Inflammatory macrophage treated with lipopolysaccharide for 4 hours (primary cell): ENCODE results near the gene FDPS.
A peak's percentile ranks its signal among the peaks of the same experiment; 100 is the strongest.
"Not testable (repeated sequence)": the region's sequence is repeated elsewhere in the genome, so short reads cannot be mapped to it uniquely, and the experiment has no call there.

Experiments used
- DNase-seq: peaks from one replicate; pipeline ENCODE4 v3.0.0-alpha.2; 2020

FDPS gene

GRCh38 chr1:155320661-155321617 lies 12.3 kb downstream of the FDPS start, which contains the start of gene RUSC1:
Gene RUSC1, plus strand, starts transcription at chr1:155320894. Its CDS starts 880 bp downstream, at chr1:155321774.
- peak; percentile 58 for DNase-seq

DNA sequence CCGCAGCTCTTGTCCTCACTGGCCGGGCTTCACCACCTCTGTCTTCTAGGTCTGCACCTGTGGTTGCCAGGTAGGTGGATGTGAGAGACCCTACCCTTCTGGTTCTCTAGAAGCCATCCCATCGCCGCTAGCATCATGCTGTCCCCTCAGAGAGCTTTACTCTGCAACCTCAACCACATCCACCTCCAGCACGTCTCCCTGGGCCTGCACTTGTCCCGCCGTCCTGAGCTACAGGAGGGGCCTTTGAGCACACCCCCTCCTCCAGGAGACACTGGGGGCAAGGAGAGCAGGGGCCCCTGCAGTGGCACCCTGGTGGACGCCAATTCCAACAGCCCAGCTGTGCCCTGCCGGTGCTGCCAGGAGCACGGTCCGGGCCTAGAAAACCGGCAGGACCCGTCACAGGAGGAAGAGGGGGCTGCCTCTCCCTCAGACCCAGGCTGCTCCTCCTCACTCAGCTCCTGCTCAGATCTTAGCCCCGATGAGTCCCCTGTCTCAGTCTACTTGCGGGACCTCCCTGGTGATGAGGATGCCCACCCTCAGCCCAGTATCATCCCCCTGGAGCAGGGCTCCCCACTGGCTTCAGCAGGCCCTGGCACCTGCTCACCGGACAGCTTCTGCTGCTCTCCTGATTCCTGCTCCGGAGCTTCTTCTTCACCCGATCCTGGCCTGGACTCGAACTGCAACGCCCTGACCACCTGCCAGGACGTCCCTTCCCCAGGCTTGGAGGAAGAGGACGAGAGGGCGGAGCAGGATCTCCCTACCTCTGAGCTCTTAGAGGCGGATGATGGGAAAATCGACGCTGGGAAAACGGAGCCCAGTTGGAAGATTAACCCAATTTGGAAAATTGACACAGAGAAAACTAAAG lies 13.2 kb downstream of the FDPS start:
- DNase-seq, result no peak

DNA sequence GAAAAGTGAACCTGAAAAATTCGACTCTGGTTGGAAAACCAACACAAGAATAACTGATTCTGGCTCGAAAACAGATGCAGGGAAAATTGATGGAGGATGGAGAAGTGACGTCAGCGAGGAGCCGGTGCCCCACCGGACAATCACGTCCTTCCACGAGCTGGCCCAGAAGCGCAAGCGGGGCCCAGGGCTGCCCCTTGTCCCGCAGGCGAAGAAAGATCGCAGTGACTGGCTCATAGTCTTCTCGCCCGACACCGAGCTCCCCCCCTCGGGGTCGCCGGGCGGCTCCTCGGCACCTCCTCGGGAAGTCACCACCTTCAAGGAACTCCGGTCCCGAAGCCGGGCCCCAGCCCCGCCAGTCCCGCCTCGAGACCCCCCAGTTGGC lies 13.9 kb downstream of the FDPS start:
- peak; percentile 35 for DNase-seq

GRCh38 chr1:155322953-155323728 lies 14.5 kb downstream of the FDPS start:
- DNase-seq, result peak; percentile 90

DNA sequence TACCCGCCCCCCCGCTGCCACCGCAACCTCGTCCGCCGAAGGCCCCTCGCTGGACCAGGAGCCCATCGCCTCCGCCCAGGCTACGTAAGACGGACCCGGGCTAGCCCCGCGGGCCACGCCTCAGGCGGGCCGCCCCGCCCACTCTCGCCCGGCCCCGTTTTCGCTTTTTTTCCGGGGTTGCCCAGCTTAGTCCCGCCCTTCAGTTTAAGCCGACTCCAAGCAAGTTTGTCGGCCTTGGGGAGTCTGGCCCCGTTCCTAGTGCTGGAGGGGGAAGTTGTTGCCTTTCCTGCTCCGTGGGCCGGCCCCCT lies 15.0 kb downstream of the FDPS start:
- peak; percentile 91 for DNase-seq

DNA sequence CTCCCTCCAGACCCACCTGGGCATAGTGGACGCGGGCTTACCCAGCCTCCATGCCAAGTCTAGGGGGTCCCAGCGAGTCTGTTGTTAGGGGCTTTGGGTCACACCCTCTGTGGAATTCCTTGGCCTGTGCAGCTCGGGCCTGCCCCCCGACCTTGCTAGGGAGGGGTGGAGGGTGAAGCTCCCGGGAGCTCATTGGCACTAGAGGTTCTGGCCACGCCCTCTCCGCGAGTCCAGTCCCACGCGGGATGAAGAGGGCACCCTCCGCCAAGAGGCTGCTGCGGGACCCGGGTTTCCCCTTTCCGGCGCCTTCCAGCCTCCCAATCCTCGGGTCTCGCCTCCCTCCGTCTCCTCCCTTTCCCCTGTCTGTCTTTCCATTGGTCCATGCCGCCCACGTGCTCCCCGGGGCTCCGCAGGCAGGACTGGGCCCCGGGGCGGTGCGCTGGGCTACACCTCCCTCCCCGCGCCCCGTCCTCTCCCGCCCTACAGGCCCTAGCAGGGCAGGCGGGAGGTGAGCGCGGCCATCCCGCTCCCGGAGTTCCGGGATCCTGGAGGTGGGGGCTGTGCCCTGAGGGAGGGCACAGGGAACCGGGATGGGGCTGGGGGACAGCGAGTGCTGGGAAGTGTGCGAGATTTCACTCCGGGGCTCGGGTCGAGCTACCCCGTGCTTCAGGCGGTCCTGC lies 15.5 kb downstream of the FDPS start:
- peak; percentile 99 for DNase-seq

DNA sequence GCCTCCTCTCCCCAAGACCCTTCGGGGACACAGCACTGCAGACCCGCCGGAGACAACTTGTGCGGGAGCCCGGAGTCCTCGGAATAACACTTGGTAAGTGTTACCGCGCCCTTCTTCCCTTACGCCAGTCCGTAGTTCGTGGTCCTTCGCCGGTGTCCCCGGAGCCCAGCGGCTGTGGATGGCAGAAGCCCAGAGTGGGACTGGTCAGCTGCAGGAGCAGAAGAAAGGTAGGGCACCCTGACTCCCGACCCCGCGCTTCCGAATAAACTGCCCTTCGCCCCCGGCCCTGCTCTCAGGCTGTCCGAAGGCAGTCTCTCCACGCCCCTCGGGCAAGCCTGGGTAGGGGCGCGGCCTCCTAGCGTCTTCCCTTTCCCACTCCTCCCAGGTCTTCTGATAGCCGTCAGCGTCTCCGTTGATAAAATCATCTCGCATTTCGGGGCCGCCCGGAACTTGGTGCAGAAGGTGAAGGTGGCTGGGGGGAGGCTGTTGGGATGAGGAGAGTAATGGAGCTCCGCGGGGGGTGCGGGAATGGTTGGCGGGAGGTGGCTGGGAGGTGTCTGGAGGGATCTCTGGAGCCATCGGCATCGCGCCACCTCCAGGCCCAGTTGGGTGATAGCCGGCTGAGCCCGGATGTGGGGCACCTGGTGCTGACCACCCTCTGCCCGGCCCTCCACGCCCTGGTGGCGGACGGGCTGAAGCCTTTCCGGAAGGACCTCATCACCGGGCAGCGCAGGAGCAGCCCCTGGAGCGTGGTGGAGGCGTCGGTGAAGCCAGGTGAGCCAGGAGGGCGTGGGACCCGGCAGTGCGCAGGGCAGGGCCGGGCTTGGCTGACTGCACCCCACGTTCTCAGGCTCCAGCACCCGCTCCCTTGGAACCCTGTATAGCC lies 16.3 kb downstream of the FDPS start:
- peak; percentile 40 for DNase-seq

GRCh38 chr1:155325603-155325893 lies 16.9 kb downstream of the FDPS start:
- DNase-seq, result no peak

DNA sequence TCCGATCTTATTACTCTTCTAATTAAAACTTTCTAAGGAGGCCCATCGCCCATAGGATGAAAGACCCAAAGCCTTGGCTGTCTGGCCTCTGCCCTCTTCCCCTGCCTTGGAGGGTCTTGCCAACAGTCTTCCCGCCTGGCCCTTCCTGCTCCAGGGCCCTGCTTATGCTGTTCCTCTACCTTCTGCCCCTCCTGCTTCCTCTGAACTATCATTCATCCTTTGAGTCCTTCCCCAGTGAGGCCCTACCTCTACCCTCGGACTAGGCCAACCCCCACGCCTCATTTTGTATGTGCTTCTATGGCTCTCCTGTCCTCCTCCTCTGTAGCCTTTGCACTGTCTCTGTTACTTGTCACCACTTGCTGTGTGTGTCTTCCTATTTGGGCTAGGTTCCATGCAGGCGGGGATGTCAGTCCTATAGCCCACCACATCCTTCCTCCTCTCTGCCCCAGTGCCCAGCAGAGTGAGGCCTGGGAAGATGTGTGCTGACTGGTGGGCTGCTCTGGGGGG lies 17.4 kb downstream of the FDPS start:
- no peak for DNase-seq

DNA sequence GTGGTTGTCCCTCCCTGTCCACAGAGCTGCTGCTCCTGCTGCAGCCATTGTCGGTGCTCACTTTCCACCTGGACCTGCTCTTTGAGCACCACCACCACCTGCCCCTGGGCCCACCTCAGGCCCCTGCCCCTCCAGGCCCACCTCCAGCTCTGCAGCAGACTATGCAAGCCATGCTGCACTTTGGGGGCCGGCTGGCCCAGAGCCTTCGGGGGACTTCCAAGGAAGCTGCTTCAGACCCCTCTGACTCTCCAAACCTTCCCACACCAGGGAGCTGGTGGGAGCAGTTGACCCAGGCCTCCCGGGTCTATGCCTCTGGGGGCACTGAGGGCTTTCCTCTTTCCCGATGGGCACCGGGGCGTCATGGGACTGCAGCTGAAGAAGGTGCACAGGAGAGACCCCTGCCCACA lies 18.0 kb downstream of the FDPS start:
- DNase-seq, result no peak

- no peak for DNase-seq
Observed at GRCh38 chr1:155327981-155328380, 19.3 kb downstream of the FDPS start.

DNA sequence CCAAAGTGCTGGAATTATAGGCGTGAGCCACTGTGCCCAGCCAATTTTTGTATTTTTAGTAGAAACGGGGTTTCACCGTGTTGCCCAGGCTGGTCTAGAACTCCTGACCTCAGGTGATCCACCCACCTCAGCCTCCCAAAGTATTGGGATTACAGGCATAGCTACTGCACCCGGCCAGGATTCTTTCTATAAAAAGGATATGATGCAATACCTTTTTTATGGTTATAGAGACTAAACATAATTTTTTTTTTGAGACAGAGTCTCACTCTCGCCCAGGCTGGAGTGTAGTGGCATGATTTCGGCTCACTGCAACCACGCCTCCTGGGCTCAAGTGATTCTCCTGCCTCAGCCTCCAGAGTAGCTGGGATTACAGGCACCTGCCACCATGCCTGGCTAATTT lies 20.2 kb downstream of the FDPS start:
- not testable (repeated sequence) for DNase-seq

DNA sequence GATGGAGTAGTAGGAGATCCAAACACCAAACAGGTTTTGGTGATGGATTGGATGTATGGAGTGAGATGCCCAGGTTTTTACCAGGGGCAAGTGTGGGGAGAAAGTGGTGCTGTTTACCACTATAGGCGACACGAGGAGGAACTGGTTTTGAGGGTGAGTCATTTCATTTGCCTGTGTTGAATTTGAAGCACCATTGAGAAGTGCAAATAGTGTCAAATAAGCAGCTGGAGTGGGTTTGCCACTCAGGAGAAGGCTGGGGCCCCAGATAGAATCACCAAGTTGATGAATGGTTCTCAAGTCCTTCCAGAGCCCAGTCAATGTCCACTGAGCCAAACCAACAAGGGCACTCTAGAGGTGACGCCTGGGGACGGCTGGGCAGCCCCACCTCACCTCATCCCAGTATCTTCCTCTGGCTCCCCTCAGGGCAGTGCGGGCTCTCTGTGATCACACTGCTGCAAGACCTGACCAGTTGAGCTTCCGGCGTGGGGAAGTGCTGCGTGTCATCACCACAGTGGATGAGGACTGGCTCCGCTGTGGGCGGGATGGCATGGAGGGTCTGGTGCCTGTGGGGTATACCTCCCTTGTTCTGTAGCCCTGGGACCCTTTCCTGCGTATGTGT lies 21.4 kb downstream of the FDPS start:
- DNase-seq, result no peak

GRCh38 chr1:155334962-155335361 lies 26.3 kb downstream of the FDPS start:
- no peak for DNase-seq

DNA sequence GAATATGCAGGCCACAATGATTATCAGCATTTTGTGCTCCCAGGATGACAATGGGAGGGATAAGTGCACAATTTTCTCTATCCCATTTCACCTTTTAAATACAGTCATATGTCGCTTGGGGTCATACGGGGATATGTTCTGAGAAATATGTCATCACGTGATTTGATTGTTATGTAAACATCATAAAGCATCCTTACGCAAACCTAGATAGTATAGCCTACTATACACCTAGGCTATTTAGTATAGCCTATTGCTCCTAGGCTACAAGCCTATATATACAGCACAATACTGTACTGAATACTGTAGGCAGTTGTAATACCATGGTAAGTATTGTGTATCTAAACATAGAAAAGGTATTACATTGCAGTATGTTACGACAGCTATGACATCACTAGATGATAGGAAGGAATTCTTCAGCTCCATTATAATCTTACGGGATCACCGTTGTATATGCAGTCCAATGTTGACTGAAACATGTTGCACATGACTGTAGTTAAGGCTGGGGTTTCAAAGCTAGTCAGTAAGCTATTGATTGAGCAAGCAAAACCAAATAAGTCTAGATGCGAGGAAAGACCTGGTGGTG lies 30.9 kb downstream of the FDPS start:
- no peak for DNase-seq

- no peak for DNase-seq
Observed at GRCh38 chr1:155342842-155343241, 34.2 kb downstream of the FDPS start.

- DNase-seq, result no peak
Observed at GRCh38 chr1:155352631-155353030, 44.0 kb downstream of the FDPS start.

DNA sequence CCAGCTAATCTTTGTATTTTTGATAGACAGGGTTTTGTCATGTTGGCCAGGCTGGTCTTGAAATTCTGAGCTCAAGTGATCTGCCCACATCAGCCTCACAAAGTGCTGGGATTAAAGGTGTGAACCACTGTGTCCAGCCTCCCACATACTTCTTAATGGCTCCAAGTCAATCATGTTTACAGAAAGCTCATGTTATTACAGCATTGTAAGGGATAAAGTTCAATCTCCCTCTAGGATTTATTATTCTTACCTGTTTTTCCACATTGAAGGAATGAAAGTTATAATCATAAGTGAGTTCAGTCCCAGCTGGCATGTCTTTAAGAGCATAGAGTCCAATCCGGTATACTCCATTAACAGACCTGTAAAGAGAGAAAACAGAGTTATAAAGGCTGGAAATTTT lies 51.4 kb downstream of the FDPS start:
- DNase-seq, result no peak
